ENCODE data around the gene LGR4. TPM values are rescaled to one million over a fixed set of nuclear protein-coding genes. Genes with fewer than 3 reads are reported as not detected.

LGR4 gene
- total RNA-seq, 1 experiment from 2014 or later, result 99.2 TPM

DNA sequence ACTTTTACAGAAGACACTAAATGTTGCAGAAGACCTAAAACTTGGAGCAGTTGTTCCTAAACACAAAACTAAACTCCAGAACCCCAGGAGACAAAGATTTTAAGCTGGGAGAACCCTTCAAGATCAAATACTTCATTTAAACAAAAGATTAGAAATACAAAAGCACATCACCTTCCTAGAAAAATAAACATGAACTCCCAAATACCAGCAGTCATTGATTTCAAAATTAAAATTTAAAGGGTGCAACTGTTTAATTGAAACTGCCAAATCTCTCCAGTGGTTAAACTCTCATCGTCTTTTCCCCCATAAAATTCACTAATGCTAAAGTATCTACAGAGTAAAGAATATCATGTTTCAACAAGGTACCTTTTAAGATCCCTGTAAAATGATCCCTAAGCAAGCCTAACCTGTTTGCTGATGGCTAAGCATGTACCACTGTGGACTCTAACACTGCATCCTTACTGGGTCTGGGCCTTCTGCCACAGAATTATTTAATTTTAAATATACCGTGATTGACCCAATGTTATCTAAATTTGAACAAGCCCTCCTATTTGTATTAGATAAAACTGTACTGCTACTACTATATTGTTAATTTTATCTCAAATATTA lies 55.9 kb downstream of the LGR4 start:
- Histone ChIP-seq H3K4ac (ENCODE audit: low read depth, low read length) (no peak overlapping the region), H4K8ac (replicated peaks; ENCODE audit: insufficient read length, low read depth, low read length) (no peak overlapping the region), H2BK15ac (ENCODE audit: low read depth, low read length) (no peak overlapping the region), H2BK20ac (ENCODE audit: low read depth, low read length, poor library complexity, severe bottlenecking) (no peak overlapping the region), H3K23ac (ENCODE audit: insufficient read length, low read depth, low read length) (no peak overlapping the region), H3K27me3 (ENCODE audit: insufficient read depth, low read length) (no peaks in the 10 kb centered on the region), H3K18ac (ENCODE audit: insufficient read length, low read depth, low read length) (no peak overlapping the region), H3K4me1 (ENCODE audit: insufficient read depth, low read length) (peaks cover 5% of the 10 kb centered on the region; the same call in 1 of the 2 replicates), H2BK12ac (ENCODE audit: insufficient read length, low read depth, low read length) (no peak overlapping the region), H3K23me2 (ENCODE audit: insufficient read length, low read depth, low read length, poor library complexity, severe bottlenecking) (no peaks in the 10 kb centered on the region), H3K14ac (ENCODE audit: insufficient read depth, low read length) (no peak overlapping the region), H2BK120ac (ENCODE audit: low read depth, low read length, poor library complexity, severe bottlenecking) (no peak overlapping the region), H4K20me1 (ENCODE audit: control insufficient read depth, insufficient read depth, insufficient read length) (no peaks in the 10 kb centered on the region), H3K27ac (ENCODE audit: insufficient read length, low read depth, low read length) (no peak overlapping the region), H3K79me2 (ENCODE audit: insufficient read depth, low read length) (peaks cover 11% of the 10 kb centered on the region; the same call in 1 of the 2 replicates), H3K56ac (ENCODE audit: insufficient read length, low read depth, low read length) (no peak overlapping the region), H3K4me2 (ENCODE audit: insufficient read depth, insufficient read length, low read length) (no peak overlapping the region), H2BK5ac (ENCODE audit: insufficient read length, low read length) (no peak overlapping the region), H3K79me1 (ENCODE audit: insufficient read depth, low read depth, low read length, poor library complexity, severe bottlenecking) (no peaks in the 10 kb centered on the region), H3K9ac (ENCODE audit: extremely low read depth, insufficient read length, low read length) (no peak overlapping the region), H3T11ph (ENCODE audit: low read length) (no peak overlapping the region), H2AK5ac (ENCODE audit: insufficient read length, low read length) (no peak overlapping the region), H4K5ac (ENCODE audit: insufficient read length, low read depth, low read length) (no peak overlapping the region), H3K9me3 (ENCODE audit: control insufficient read depth, low read depth, low read length) (no peaks in the 10 kb centered on the region), H2AFZ (ENCODE audit: low read length) (no peak overlapping the region), H4K91ac (ENCODE audit: insufficient read length, low read depth, low read length) (no peak overlapping the region)
- no peaks in the 10 kb centered on the region for H3K9me3 Mint-ChIP-seq
- no CpG with 5 or more reads among the region's 2 CpGs for WGBS (ENCODE audit: extremely low coverage, insufficient read length, low lambda C conversion rate)
- peaks cover 4 to 6% (median 4%) of the 10 kb centered on the region in 3 experiments; a peak in 5 of 7 replicates for H3K36me3 Mint-ChIP-seq (ENCODE audit: insufficient read depth in 1 of 3, low read depth in 3 of 3)
- no peak for DNase-seq
- TF ChIP-seq, protein P1, sequence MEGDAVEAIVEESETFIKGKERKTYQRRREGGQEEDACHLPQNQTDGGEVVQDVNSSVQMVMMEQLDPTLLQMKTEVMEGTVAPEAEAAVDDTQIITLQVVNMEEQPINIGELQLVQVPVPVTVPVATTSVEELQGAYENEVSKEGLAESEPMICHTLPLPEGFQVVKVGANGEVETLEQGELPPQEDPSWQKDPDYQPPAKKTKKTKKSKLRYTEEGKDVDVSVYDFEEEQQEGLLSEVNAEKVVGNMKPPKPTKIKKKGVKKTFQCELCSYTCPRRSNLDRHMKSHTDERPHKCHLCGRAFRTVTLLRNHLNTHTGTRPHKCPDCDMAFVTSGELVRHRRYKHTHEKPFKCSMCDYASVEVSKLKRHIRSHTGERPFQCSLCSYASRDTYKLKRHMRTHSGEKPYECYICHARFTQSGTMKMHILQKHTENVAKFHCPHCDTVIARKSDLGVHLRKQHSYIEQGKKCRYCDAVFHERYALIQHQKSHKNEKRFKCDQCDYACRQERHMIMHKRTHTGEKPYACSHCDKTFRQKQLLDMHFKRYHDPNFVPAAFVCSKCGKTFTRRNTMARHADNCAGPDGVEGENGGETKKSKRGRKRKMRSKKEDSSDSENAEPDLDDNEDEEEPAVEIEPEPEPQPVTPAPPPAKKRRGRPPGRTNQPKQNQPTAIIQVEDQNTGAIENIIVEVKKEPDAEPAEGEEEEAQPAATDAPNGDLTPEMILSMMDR (conservative IDR thresholded peaks at IDR 0.05), result no peak
- H3K27ac Mint-ChIP-seq, result peak overlapping the region in 1 of 3 experiments; percentile 21; a peak in 1 of 7 replicates
- no peaks in the 10 kb centered on the region for H3K27me3 Mint-ChIP-seq (ENCODE audit: low read depth)
- H3K4me1 Mint-ChIP-seq, result peaks cover 67 to 76% of the 10 kb centered on the region in 2 experiments
- H3K4me3 Mint-ChIP-seq, result no peak overlapping the region

Measured in H9 (cell line).